GM12873 (cell line): ENCODE data around the gene OR8D1.

ENCODE experiments used
- TF ChIP-seq, protein P1 (sequence below): IDR thresholded peaks from 2 replicates; pipeline ENCODE4 v1.5.1; 2012; ENCODE audit warnings: low read depth, mild to moderate bottlenecking, moderate library complexity, low read length, control low read depth; ENCODE audit not compliant: insufficient read depth; ENCODE audit errors: missing control alignments

Gene OR8D1

DNA sequence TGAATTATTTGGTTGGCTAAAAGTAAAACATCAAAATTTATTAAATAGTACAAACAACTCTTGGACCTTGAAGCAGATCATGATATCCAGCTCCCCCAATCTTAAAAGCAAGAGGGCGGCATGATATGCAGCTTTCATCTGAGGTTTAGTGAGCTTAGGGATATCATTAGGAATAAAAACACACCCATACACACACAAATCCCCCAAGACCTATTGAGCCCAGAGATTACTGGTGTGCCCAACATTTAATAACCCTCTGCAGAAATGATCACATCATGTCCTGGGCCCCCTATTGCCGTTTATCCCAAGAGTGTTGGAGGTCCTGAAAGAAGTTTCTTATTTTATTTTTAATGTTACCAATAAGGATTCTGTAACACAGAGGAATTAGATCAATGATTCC lies at the start of gene OR8D1:
Gene OR8D1, minus strand, starts transcription at position 101 of the 400 bp plus-strand sequence. CDS start 3,183 bp downstream, outside the sequence.
- TF ChIP-seq, protein P1, sequence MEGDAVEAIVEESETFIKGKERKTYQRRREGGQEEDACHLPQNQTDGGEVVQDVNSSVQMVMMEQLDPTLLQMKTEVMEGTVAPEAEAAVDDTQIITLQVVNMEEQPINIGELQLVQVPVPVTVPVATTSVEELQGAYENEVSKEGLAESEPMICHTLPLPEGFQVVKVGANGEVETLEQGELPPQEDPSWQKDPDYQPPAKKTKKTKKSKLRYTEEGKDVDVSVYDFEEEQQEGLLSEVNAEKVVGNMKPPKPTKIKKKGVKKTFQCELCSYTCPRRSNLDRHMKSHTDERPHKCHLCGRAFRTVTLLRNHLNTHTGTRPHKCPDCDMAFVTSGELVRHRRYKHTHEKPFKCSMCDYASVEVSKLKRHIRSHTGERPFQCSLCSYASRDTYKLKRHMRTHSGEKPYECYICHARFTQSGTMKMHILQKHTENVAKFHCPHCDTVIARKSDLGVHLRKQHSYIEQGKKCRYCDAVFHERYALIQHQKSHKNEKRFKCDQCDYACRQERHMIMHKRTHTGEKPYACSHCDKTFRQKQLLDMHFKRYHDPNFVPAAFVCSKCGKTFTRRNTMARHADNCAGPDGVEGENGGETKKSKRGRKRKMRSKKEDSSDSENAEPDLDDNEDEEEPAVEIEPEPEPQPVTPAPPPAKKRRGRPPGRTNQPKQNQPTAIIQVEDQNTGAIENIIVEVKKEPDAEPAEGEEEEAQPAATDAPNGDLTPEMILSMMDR, result no peak

DNA sequence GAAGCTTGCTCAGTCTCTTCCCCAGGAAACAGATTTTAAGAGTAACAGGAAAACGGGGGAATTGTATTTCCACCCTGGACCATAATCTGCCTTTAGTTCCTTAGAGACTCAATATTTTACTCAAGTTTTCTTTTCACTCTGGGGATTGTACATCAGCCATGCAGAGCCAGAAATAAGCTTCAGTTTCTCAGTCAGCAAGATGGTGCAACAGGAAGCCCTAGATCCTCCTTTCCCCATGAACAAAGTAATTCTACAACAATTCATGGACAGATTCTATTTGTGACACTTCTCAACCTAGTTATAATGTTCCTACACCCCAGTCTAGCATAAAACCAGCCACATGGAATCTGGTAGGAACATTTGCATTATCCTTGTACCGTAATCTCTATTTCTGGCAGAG lies 45.8 kb upstream of the OR8D1 start:
- TF ChIP-seq, protein P1, result no peak

DNA sequence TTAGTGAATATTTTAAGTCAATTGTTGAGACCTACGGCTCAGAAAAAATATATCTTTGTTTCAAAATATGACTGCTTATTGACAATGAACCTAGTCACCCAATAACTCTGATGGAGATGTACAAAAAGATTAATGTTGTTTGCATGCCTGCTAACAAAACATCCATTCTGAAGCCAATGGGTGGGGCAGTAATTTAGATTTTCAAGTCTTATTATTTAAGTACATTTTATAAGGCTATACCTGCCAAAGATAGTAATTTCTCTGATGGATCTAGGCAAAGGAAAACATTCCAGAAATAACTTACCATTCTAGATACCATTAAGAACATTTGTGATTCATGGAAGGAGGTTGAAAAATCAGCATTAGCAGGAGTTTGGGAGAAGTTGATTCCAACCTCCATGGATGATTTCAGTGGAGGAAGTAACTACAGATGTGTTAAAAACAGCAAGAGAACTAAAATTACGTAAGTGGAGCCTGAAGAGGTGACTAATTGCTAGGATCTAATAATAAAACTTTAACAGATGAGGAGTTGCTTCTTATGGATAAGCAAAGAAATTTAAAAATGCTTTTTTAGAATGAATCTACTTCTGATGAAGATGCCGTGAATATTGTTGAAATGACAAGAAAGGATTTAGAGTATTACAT lies 32.7 kb upstream of the OR8D1 start:
- TF ChIP-seq, protein P1, result no peak

DNA sequence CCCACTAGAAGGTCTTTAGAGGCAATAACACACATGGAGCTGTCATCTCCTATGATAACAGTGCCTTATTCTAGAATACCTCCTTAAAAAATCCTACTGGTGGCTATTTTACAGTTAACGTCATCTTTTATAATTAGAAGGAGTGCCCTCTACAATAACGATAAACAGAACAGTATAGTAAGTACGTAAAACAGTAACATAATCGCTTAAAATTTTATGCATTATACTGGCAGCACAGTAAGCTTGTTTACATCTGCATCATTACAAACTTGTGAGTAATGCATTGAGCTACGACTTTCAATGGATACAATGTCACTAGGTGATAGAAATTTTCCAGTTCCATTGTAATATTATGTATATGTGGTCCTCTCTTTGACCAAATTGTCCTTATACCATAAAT lies 30.6 kb upstream of the OR8D1 start:
- TF ChIP-seq, protein P1, result no peak

DNA sequence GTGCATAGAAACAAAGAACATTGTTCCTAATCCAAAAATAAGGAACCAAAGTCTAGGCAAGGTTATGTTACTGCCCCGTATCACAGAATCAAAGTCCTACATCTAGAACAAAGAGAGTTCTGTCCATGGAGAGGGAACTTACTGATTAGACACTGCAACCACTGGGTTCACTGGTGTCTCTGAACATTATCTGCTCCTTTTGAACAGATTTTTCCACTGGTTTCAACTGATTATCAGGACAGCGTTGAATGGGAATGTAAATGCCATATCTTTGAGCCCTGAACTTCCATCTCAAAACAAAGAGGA lies 26.3 kb upstream of the OR8D1 start:
- TF ChIP-seq, protein P1, result no peak

DNA sequence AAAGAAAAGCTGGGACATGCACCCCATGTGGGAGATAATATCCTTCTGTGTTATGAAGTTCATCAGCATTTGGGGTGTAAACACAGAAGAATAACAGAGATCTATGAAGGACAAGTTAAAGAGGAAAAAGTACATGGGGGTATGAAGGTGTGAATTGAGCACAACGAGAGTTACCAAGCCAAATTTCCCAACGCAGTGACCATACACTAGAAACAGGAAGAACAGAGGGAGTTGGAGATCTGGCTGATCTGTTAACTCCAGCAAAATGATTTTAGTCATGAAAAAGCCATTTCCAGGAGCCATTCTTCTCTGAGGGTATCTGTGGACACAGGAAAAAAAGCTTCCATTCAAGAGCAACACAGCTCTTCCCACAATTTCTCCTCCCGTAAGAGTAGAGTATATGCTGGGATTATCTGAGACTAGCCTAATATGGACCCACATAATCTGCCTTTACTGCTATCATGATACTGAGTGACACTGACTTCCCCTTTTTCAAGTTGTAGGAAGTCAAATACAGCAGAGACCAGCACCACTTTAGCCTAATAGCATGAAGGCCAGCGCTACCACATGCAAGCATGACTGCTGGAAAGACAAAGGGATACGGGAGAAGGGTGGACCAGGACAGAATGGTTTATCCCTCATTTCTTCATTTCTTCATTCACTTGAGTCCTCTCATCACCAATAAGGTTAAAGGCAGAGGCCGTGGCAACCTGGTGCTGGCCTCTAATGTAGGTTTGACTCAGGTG lies 25.8 kb upstream of the OR8D1 start:
- TF ChIP-seq, protein P1, result no peak

DNA sequence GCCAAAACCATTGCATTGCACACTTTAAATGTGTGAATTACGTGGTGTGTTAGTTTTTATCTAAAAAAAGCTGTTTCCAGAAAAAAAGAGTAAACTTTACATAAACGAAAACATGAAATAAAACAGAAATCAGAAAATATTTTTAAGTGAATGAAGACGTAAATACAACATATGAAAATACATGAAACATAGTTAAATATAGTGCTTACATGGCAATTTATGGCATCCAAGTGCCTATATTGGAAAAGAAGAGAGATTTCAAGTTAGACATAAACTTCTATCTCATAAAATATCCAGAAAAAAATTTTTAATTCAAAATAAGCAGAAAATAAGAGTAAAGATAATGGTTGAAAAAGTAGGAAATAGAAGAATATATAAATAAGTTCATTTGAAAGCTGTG lies 18.1 kb upstream of the OR8D1 start:
- TF ChIP-seq, protein P1, result no peak
